Muscle layer of colon (tissue), 2 donors: ENCODE measurements around the gene RGMB.

ENCODE experiments used
- H3K27ac ChIP-seq: one replicate; pipeline ENCODE4 v1.7.0; 2013; ENCODE audit warnings: low read depth, mild to moderate bottlenecking, low read length, moderate library complexity
- H3K27me3 ChIP-seq, 2 donors: one replicate each; pipeline ENCODE4 v1.7.0; 2013; ENCODE audit warnings: low read length in 2 of 2, mild to moderate bottlenecking in 2 of 2; ENCODE audit not compliant: insufficient read depth in 2 of 2, control insufficient read depth in 1 of 2
- H3K36me3 ChIP-seq: one replicate; pipeline ENCODE4 v1.7.0; 2013; ENCODE audit warnings: mild to moderate bottlenecking, low read length; ENCODE audit not compliant: insufficient read depth
- H3K4me1 ChIP-seq: one replicate; pipeline ENCODE4 v1.7.0; 2013; ENCODE audit warnings: mild to moderate bottlenecking, low read length; ENCODE audit not compliant: insufficient read depth
- H3K4me3 ChIP-seq, 2 donors: one replicate each; pipeline ENCODE4 v1.7.0; 2013; ENCODE audit warnings: low read length in 2 of 2, low read depth in 1 of 2, mild to moderate bottlenecking in 1 of 2, moderate library complexity in 1 of 2
- H3K9ac ChIP-seq: one replicate; pipeline ENCODE4 v1.7.0; 2013; ENCODE audit warnings: low read length
- H3K9me3 ChIP-seq: one replicate; pipeline ENCODE4 v1.7.0; 2013; ENCODE audit warnings: mild to moderate bottlenecking, low read length
- donor health status: abdominal sarcoma.
- donor health status: Adenocarcinoma of cecum.

RGMB gene

DNA sequence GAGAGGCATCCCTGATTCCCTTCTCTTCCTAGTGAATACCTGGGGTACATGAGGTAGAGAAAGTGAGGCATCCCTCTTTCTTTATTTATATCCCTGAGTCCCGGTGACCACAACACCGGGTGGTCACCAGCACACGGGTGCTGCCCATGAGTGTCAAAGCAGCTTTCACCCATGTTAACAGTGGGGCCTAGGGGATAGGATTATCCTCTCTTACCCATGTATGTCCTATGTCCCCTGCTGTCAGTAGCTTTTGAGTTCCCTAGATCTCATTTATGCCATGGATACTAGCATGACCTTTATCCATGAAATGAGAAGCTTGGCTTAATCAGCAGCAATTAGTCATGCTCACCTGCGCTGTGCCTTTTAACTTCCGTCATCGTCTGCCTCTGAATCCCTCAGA is 71.4 kb downstream of the RGMB start:
- Histone ChIP-seq H3K27ac (no peak overlapping the region), H3K4me1 (no peaks in the 10 kb centered on the region), H3K9me3 (no peaks in the 10 kb centered on the region), H3K36me3 (no peaks in the 10 kb centered on the region), H3K27me3 (no peaks in the 10 kb centered on the region), H3K9ac (no peak overlapping the region), H3K4me3 (no peak overlapping the region)

DNA sequence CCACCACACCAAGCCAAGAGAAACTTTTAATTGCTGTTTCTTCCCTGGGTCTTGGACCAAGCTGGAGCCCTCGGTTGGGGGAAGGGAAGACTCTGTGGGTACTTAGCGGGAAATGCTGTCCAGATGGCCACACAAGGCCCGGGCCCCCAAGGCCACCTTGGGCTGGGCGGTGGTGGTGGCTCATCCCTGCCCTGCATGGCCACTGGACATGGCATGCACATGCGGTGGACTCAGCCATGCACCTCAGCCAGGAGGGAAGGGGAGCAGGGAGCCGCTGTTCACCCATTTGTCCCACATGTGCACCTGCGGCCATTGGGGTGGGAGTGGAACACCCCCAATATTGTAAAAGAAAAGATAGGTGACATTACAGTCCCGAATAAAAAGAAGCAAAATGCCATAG is 72.4 kb downstream of the RGMB start:
- no peaks in the 10 kb centered on the region for H3K36me3 ChIP-seq
- H3K27ac ChIP-seq = no peak overlapping the region
- no peak overlapping the region for H3K4me3 ChIP-seq
- no peaks in the 10 kb centered on the region for H3K27me3 ChIP-seq
- H3K9me3 ChIP-seq = no peaks in the 10 kb centered on the region
- H3K4me1 ChIP-seq = no peaks in the 10 kb centered on the region
- H3K9ac ChIP-seq = no peak overlapping the region
